ENCODE measurements around the gene TIPRL. TPM values are rescaled to one million over a fixed set of nuclear protein-coding genes. Genes with fewer than 3 reads are reported as not detected.
"Not testable (repeated sequence)": the region's sequence is repeated elsewhere in the genome, so short reads cannot be mapped to it uniquely, and the experiment has no call there.

TIPRL gene
- total and polyA plus RNA-seq, 5 experiments from 2014 or later = 23.4 to 34.9 (median 29.3) TPM

GRCh38 chr1:168141871-168142385, 36.8 kb upstream of the TIPRL start:
- H3K27me3 Mint-ChIP-seq = peaks cover 4 to 9% (median 5%) of the 10 kb centered on the region in 5 donors
- no peak overlapping the region for H3K27ac Mint-ChIP-seq
- POLR2A ChIA-PET = no interaction called here
- ATAC-seq = no peak
- peaks cover 0 to 4% (median 0%) of the 10 kb centered on the region in 3 donors for H3K36me3 Mint-ChIP-seq
- no peaks in the 10 kb centered on the region for H3K9me3 Mint-ChIP-seq
- H3K4me3 Mint-ChIP-seq = no peak overlapping the region
- no peak for DNase-seq
- peaks cover 6 to 18% (median 16%) of the 10 kb centered on the region in 4 donors for H3K4me1 Mint-ChIP-seq

GRCh38 chr1:168145184-168146159, 33.3 kb upstream of the TIPRL start:
- peak overlapping the region in 7 of 10 donors; percentile 8 to 64 (median 51) for H3K4me3 Mint-ChIP-seq
- no peaks in the 10 kb centered on the region for H3K36me3 Mint-ChIP-seq
- no peaks in the 10 kb centered on the region for H3K9me3 Mint-ChIP-seq
- DNase-seq (peak; percentile 59 to 90 (median 76)), ATAC-seq (peak; percentile 99 to 100)
- POLR2A ChIA-PET = no interaction called here
- H3K4me1 Mint-ChIP-seq = peaks cover 1 to 20% (median 12%) of the 10 kb centered on the region in 4 donors
- peak overlapping the region in 5 of 10 donors; percentile 18 to 75 (median 50) for H3K27ac Mint-ChIP-seq
- no peaks in the 10 kb centered on the region for H3K27me3 Mint-ChIP-seq

DNA sequence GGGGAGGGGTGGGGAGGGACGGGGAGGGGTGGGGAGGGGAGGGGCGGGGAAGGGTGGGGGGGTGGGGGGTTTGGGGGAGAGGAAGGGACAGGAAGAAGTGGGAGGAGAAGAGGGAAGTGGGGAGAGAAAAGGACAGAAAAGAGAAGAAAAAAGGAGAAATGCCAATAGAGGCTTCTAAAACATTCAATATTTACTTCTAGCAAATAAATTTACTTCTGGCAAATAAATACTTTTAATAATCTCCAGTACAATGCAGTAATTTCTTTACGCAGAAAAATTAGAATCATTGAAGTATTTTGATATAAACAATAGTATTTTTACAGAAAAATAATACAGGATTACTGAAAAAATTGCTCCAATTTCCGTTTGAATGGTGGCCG, 32.6 kb upstream of the TIPRL start:
- no peak overlapping the region for H3K27ac Mint-ChIP-seq
- DNase-seq (no peak), ATAC-seq (no peak)
- H3K4me3 Mint-ChIP-seq = peak overlapping the region in 1 of 10 donors; percentile 56
- POLR2A ChIA-PET = no interaction called here
- no peaks in the 10 kb centered on the region for H3K9me3 Mint-ChIP-seq
- H3K4me1 Mint-ChIP-seq = peaks cover 1 to 20% (median 12%) of the 10 kb centered on the region in 4 donors
- H3K36me3 Mint-ChIP-seq = no peaks in the 10 kb centered on the region
- H3K27me3 Mint-ChIP-seq = no peaks in the 10 kb centered on the region

DNA sequence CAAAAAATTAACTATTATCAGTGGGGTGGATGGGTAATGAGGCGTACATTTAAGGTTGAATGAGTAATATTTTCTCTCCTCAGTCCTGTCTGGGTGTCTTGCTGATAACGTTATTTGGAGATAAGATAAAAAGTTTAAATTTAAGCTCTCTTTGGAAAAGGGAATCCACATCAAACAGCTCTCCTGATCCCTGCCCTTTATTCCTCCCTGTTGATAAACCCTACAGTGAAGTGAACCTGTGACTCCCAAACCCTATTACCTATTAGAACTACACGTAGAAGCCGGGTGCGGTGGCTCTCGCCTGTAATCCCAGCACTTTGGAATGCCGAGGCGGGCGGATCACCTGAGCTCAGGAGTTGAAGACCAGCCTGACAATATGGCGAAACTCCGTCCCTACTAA, 32.1 kb upstream of the TIPRL start:
- Mint-ChIP-seq H3K27ac (no peak overlapping the region), H3K4me3 (no peak overlapping the region), H3K36me3 (no peaks in the 10 kb centered on the region), H3K9me3 (no peaks in the 10 kb centered on the region), H3K27me3 (no peaks in the 10 kb centered on the region), H3K4me1 (peaks cover 1 to 20% (median 12%) of the 10 kb centered on the region in 4 donors)
- POLR2A ChIA-PET = no interaction called here
- DNase-seq (no peak), ATAC-seq (no peak)

DNA sequence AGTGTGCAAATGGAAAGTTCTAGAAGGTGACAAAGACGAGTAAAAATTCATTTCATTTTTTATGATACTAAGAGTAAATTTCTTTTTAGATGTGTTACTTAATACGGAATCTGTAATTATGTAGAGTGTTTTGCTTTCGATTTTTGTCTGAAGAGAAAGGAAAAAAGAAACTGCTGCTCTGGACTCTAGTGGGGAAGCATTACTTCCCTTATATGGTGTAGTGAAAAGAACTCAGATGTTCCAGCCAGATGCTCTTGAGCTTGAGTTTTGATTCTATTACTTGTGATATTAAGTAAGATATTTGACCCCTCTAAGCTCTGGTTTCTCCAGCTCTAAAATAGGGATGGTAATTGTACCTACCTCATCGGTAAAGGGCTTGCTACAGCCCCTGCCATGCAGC, 29.8 kb upstream of the TIPRL start:
- H3K27me3 Mint-ChIP-seq = peaks cover 0 to 3% (median 0%) of the 10 kb centered on the region in 5 donors
- no peak for ATAC-seq
- POLR2A ChIA-PET = no interaction called here
- H3K4me3 Mint-ChIP-seq = no peak overlapping the region
- H3K4me1 Mint-ChIP-seq = peaks cover 1 to 20% (median 12%) of the 10 kb centered on the region in 4 donors
- no peak for DNase-seq
- H3K27ac Mint-ChIP-seq = peak overlapping the region in 1 of 10 donors; percentile 40
- H3K9me3 Mint-ChIP-seq = no peaks in the 10 kb centered on the region
- no peaks in the 10 kb centered on the region for H3K36me3 Mint-ChIP-seq

DNA sequence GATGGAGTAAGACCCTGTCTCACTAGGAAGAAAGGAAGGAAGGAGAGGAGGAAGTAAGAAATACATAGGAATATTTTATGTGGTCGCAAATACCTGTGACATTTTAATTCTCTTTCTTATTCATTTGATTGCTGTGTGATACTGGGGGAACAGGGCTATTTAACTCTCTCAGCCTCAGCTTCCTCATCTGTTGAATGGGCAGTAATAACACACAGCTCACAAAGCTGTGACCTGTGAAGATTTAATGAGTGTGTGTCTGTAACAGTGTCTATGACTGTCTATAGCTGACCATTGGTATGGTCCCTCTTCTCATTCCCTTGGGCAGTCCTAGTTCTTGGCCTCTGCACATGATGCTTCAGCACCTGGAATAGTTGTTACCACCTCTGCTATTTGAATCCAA, 28.5 kb upstream of the TIPRL start:
- Mint-ChIP-seq H3K9me3 (peaks cover 0 to 2% (median 0%) of the 10 kb centered on the region in 9 donors), H3K36me3 (no peaks in the 10 kb centered on the region), H3K4me3 (no peak overlapping the region), H3K4me1 (peaks cover 1 to 17% (median 9%) of the 10 kb centered on the region in 4 donors), H3K27me3 (peaks cover 0 to 3% (median 0%) of the 10 kb centered on the region in 5 donors), H3K27ac (no peak overlapping the region)
- no peak for DNase-seq
- ATAC-seq = no peak
- POLR2A ChIA-PET = no interaction called here

- ATAC-seq (no peak), DNase-seq (no peak)
- no peak overlapping the region for H3K4me3 Mint-ChIP-seq
- no peak overlapping the region for H3K27ac Mint-ChIP-seq
- peaks cover 0 to 3% (median 2%) of the 10 kb centered on the region in 5 donors for H3K27me3 Mint-ChIP-seq
- H3K9me3 Mint-ChIP-seq = peaks cover 0 to 7% (median 2%) of the 10 kb centered on the region in 9 donors
- peaks cover 0 to 12% (median 1%) of the 10 kb centered on the region in 4 donors for H3K4me1 Mint-ChIP-seq
- H3K36me3 Mint-ChIP-seq = no peaks in the 10 kb centered on the region
- POLR2A ChIA-PET = no interaction called here
These were observed 26.8 kb upstream of the TIPRL start for GRCh38 chr1:168151935-168152334.

DNA sequence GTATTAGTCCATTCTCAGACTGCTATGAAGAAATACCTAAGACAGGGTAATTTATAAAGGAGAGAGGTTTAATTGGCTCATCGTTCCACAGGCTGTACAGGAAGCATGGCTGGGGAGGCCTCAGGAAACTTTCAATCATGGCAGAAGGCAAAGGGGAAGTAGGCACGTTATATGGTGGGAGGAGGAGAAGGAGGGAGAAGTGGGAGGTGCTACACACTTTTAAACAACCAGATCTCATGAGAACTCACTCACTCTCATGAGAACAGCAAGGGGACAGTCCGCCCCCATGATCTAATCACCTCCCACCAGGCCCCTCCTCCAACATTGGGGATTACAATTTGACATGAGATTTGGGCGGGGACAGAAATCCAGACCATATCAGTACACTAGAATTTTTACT, 24.1 kb upstream of the TIPRL start:
- ATAC-seq, H3K4me3 Mint-ChIP-seq, DNase-seq, POLR2A ChIA-PET, H3K4me1 Mint-ChIP-seq, H3K27ac Mint-ChIP-seq: not testable (repeated sequence)
- Mint-ChIP-seq H3K36me3 (peaks cover 2 to 21% (median 16%) of the 10 kb centered on the region in 3 donors), H3K9me3 (peaks cover 3 to 34% (median 22%) of the 10 kb centered on the region in 9 donors), H3K27me3 (peaks cover 0 to 15% (median 10%) of the 10 kb centered on the region in 5 donors)

GRCh38 chr1:168155910-168156309, 22.9 kb upstream of the TIPRL start:
- Mint-ChIP-seq H3K27ac (no peak overlapping the region), H3K4me3 (no peak overlapping the region), H3K4me1 (no peaks in the 10 kb centered on the region), H3K27me3 (peaks cover 10 to 25% (median 11%) of the 10 kb centered on the region in 5 donors), H3K36me3 (peaks cover 3 to 33% (median 28%) of the 10 kb centered on the region in 3 donors), H3K9me3 (peaks cover 15 to 46% (median 33%) of the 10 kb centered on the region in 9 donors)
- no peak for DNase-seq
- no peak for ATAC-seq
- POLR2A ChIA-PET = no interaction called here

DNA sequence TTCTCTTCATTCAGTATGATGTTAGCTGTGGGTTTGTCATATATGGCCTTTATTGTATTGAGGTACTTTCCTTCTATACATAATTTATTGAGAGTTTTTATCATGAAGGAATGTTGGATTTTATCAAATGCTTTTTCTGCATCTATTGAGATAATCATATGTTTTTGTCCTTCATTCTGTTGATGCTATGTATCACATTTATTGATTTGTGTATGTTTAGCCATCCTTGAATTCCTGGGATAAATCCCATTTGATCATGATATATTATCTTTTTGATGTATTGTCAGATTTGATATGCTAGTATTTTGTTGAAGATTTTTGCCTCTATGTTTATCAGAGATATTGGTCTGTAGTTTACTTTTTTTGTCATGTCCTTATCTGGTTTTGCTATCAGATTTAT, 21.1 kb upstream of the TIPRL start:
- H3K36me3 Mint-ChIP-seq = peaks cover 3 to 38% (median 32%) of the 10 kb centered on the region in 3 donors
- POLR2A ChIA-PET = no interaction called here
- no peak overlapping the region for H3K27ac Mint-ChIP-seq
- no peak overlapping the region for H3K4me3 Mint-ChIP-seq
- H3K4me1 Mint-ChIP-seq = peaks cover 0 to 3% (median 0%) of the 10 kb centered on the region in 4 donors
- H3K9me3 Mint-ChIP-seq = peaks cover 15 to 55% (median 36%) of the 10 kb centered on the region in 9 donors
- peaks cover 10 to 25% (median 22%) of the 10 kb centered on the region in 5 donors for H3K27me3 Mint-ChIP-seq
- DNase-seq (no peak), ATAC-seq (no peak)

GRCh38 chr1:168159251-168159650, 19.5 kb upstream of the TIPRL start:
- H3K4me1 Mint-ChIP-seq = peaks cover 0 to 12% (median 0%) of the 10 kb centered on the region in 4 donors
- peaks cover 15 to 55% (median 36%) of the 10 kb centered on the region in 9 donors for H3K9me3 Mint-ChIP-seq
- peaks cover 3 to 38% (median 35%) of the 10 kb centered on the region in 3 donors for H3K36me3 Mint-ChIP-seq
- H3K27me3 Mint-ChIP-seq = peaks cover 11 to 28% (median 22%) of the 10 kb centered on the region in 5 donors
- no peak overlapping the region for H3K4me3 Mint-ChIP-seq
- H3K27ac Mint-ChIP-seq = no peak overlapping the region
- POLR2A ChIA-PET = no interaction called here
- DNase-seq = no peak
- no peak for ATAC-seq

- H3K4me1 Mint-ChIP-seq = peaks cover 0 to 14% (median 0%) of the 10 kb centered on the region in 4 donors
- POLR2A ChIA-PET = no interaction called here
- ATAC-seq = no peak
- H3K36me3 Mint-ChIP-seq = peaks cover 3 to 38% (median 35%) of the 10 kb centered on the region in 3 donors
- H3K27me3 Mint-ChIP-seq = peaks cover 11 to 28% (median 24%) of the 10 kb centered on the region in 5 donors
- no peak overlapping the region for H3K4me3 Mint-ChIP-seq
- peaks cover 15 to 55% (median 36%) of the 10 kb centered on the region in 9 donors for H3K9me3 Mint-ChIP-seq
- H3K27ac Mint-ChIP-seq = no peak overlapping the region
- DNase-seq = no peak
These were observed 18.8 kb upstream of the TIPRL start for GRCh38 chr1:168159979-168160378.

- DNase-seq = no peak
- H3K27me3 Mint-ChIP-seq = peaks cover 11 to 35% (median 24%) of the 10 kb centered on the region in 5 donors
- H3K4me3 Mint-ChIP-seq = no peak overlapping the region
- peaks cover 0 to 14% (median 0%) of the 10 kb centered on the region in 4 donors for H3K4me1 Mint-ChIP-seq
- no peak for ATAC-seq
- POLR2A ChIA-PET = no interaction called here
- peaks cover 3 to 38% (median 35%) of the 10 kb centered on the region in 3 donors for H3K36me3 Mint-ChIP-seq
- no peak overlapping the region for H3K27ac Mint-ChIP-seq
- H3K9me3 Mint-ChIP-seq = peaks cover 15 to 54% (median 33%) of the 10 kb centered on the region in 9 donors
These were observed 17.3 kb upstream of the TIPRL start for GRCh38 chr1:168161459-168161858.
